Endothelial cell of umbilical vein (primary cell): ENCODE results near the gene LPCAT3. TPM values are rescaled to one million over a fixed set of nuclear protein-coding genes. Genes with fewer than 3 reads are reported as not detected.

Experiments
- BruUV-seq: library from RNA; stranded (reverse); fragments of 400-500 nt; replicated peaks from 2 replicates; lab custom pipeline; 2021; lab: Mats Ljungman, UMichigan
- CTCF ChIA-PET: fragments of 300-600, 350-600 bp; sonication (Branson Sonifier 250); formaldehyde crosslinking; loops from one replicate; lab custom pipeline; 2021; ENCODE audit warnings: antibody characterized with exemption, inconsistent platforms; lab: Charles Lee
- POLR2A ChIA-PET: fragments of 300-600, 350-600 bp; sonication (Branson Sonifier 250); formaldehyde crosslinking; loops from one replicate; lab custom pipeline; 2021; ENCODE audit warnings: antibody characterized with exemption, inconsistent platforms; lab: Charles Lee
- DNase-seq: peaks from one replicate; pipeline ENCODE4 v3.0.0-alpha.2; 2011; ENCODE audit warnings: low read depth, low spot score
- FAIRE-seq: peaks from 2 replicates; lab custom pipeline; 2011; peaks lifted over from hg19 to GRCh38; lab: Jason Lieb, UNC
- H2AFZ ChIP-seq: 2 replicates; pipeline ENCODE4 v1.6.0; 2012; ENCODE audit warnings: low read depth, low read length, control low read depth, inconsistent platforms
- H3K27ac ChIP-seq: 2 replicates; pipeline ENCODE4 v1.5.1; 2011; ENCODE audit warnings: low read depth, mild to moderate bottlenecking, control low read depth, low read length, moderate library complexity; ENCODE audit not compliant: insufficient read depth
- H3K27me3 ChIP-seq, 2 experiments: 2 replicates each; pipeline versions ENCODE4 v1.6.0 to v1.6.1; 2011; ENCODE audit warnings: low read length in 2 of 2, mixed read lengths in 1 of 2; ENCODE audit not compliant: control insufficient read depth in 2 of 2, insufficient read depth in 2 of 2
- H3K36me3 ChIP-seq, 2 experiments: 2 replicates in 1 of 2; 3 replicates in 1 of 2; pipeline ENCODE4 v1.5.1; 2011; ENCODE audit warnings: low read length in 2 of 2, mild to moderate bottlenecking in 1 of 2, moderate library complexity in 1 of 2; ENCODE audit not compliant: control insufficient read depth in 2 of 2, insufficient read depth in 2 of 2; ENCODE audit errors: extremely low read depth in 1 of 2
- H3K4me1 ChIP-seq: 3 replicates; pipeline ENCODE4 v1.5.1; 2011; ENCODE audit warnings: mild to moderate bottlenecking, low read length; ENCODE audit not compliant: control insufficient read depth, insufficient read depth; ENCODE audit errors: extremely low read depth
- H3K4me2 ChIP-seq: 2 replicates; pipeline ENCODE4 v1.6.1; 2011; ENCODE audit warnings: low read length, control low read depth, mixed read lengths; ENCODE audit not compliant: insufficient read depth
- H3K4me3 ChIP-seq, 3 experiments: fragments of 200-600 bp in 1 of 3; sonication (generic), shearing (Covaris generic) in 1 of 3; replicated peaks in 1 of 3; 2 replicates each; pipeline ENCODE4 v1.5.1; 2011 to 2016; ENCODE audit warnings: control low read depth in 3 of 3, low read length in 3 of 3, mild to moderate bottlenecking in 2 of 3, inconsistent platforms in 1 of 3, low read depth in 1 of 3, moderate library complexity in 1 of 3; ENCODE audit not compliant: insufficient read depth in 1 of 3
- H3K79me2 ChIP-seq: 2 replicates; pipeline ENCODE4 v1.6.0; 2012; ENCODE audit warnings: low read length, inconsistent platforms; ENCODE audit not compliant: control insufficient read depth, insufficient read depth
- H3K9ac ChIP-seq: replicated peaks from 2 replicates; pipeline ENCODE3; 2011; ENCODE audit warnings: low read length, control low read depth; ENCODE audit not compliant: insufficient read depth; ENCODE audit errors: extremely low read depth
- H3K9me1 ChIP-seq: replicated peaks from 3 replicates; pipeline ENCODE4 v1.6.0; 2011; ENCODE audit warnings: mild to moderate bottlenecking, low read length; ENCODE audit not compliant: control insufficient read depth, insufficient read depth; ENCODE audit errors: extremely low read depth
- H3K9me3 ChIP-seq: replicated peaks from 2 replicates; pipeline ENCODE4 v1.5.1; 2012; ENCODE audit warnings: low read length, inconsistent platforms; ENCODE audit not compliant: control insufficient read depth, insufficient read depth
- H4K20me1 ChIP-seq: replicated peaks from 2 replicates; pipeline ENCODE3; 2011; ENCODE audit warnings: mild to moderate bottlenecking, low read length; ENCODE audit not compliant: control insufficient read depth, insufficient read depth; ENCODE audit errors: extremely low read depth
- CTCF ChIP-seq, 2 donors: IDR thresholded peaks; 1 replicate in 1 of 2; 2 replicates in 1 of 2; pipeline ENCODE4 v1.5.1; 2011; ENCODE audit warnings: low read length in 2 of 2, mild to moderate bottlenecking in 2 of 2, moderate library complexity in 2 of 2, control low read depth in 1 of 2, inconsistent platforms in 1 of 2, low read depth in 1 of 2; ENCODE audit not compliant: insufficient read depth in 1 of 2; ENCODE audit errors: extremely low read depth in 1 of 2
- EZH2 ChIP-seq: IDR thresholded peaks from 2 replicates; pipeline ENCODE4 v1.6.1; 2012; ENCODE audit warnings: borderline replicate concordance, low read depth, mild to moderate bottlenecking, moderate library complexity, low read length, inconsistent platforms; ENCODE audit not compliant: severe bottlenecking
- FOS ChIP-seq: IDR thresholded peaks from 2 replicates; pipeline ENCODE4 v1.6.1; 2011; ENCODE audit warnings: mild to moderate bottlenecking, low read length, moderate library complexity, borderline replicate concordance; ENCODE audit not compliant: insufficient read depth
- GATA2 ChIP-seq: IDR thresholded peaks from 2 replicates; pipeline ENCODE4 v1.7.0; 2011; ENCODE audit warnings: low read depth, mild to moderate bottlenecking, moderate library complexity, mixed read lengths, low read length; ENCODE audit not compliant: insufficient read length, insufficient read depth
- JUN ChIP-seq: IDR thresholded peaks from 2 replicates; pipeline ENCODE4 v1.6.1; 2011; ENCODE audit warnings: borderline replicate concordance, low read depth; ENCODE audit not compliant: insufficient read length, insufficient read depth
- MYC ChIP-seq: IDR thresholded peaks from one replicate; pipeline ENCODE4 v1.6.1; 2011; ENCODE audit warnings: mild to moderate bottlenecking, low read depth, low read length
- POLR2A ChIP-seq: IDR thresholded peaks from 2 replicates; pipeline ENCODE4 v1.6.1; 2012; ENCODE audit warnings: low read depth, mild to moderate bottlenecking, control low read depth, low read length
- dilution Hi-C: fragments of 300-500 bp; cut with MboI; formaldehyde crosslinking; loops from one replicate; pipeline ENCODE4 v1.15.0; 2019; ENCODE audit warnings: low sequenced_read_pairs; ENCODE audit not compliant: extremely low pct_ligation_motif_present
- intact Hi-C: fragments of 100-400 bp; cut with micrococcal nuclease; formaldehyde crosslinking; loops from one replicate; pipeline ENCODE4 v1.10.0; 2022
- polyA plus RNA-seq, 4 experiments: library from polyadenylated mRNA; depleted of rRNA in 3 of 4; stranded (reverse) in 3 of 4; unstranded in 1 of 4; fragments of >200 nt; gene quantifications; 2 replicates each; pipeline versions ENCODE4 v1.2.1 to v1.2.3, GENCODE V29; 2011 to 2012; ENCODE audit warnings: missing spikeins in 1 of 4
- total RNA-seq: library from RNA; stranded (reverse); gene quantifications from 2 replicates; pipeline ENCODE4 v1.2.3, GENCODE V29; 2021
- TF ChIP-seq, protein P1 (sequence below): IDR thresholded peaks from 2 replicates; pipeline ENCODE4 v1.6.1; 2011; ENCODE audit not compliant: insufficient read depth, insufficient read length

LPCAT3 gene
- total and polyA plus RNA-seq, 2 donors (not counting 3 experiments of a cell fraction or from before 2014, with no cell fraction given) = 29.5 to 36.0 TPM

DNA sequence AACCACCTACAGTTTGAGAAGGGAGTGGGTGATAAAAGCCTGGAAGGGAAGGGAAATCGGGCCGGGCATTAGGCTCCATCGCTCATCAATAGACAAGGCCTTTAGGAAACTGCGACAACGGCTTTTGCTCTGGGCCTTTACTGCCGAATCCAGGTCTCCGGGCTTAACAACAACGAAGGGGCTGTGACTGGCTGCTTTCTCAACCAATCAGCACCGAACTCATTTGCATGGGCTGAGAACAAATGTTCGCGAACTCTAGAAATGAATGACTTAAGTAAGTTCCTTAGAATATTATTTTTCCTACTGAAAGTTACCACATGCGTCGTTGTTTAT, 74.9 kb downstream of the LPCAT3 start:
- H3K27ac ChIP-seq = peak overlapping the region; percentile 57
- peaks cover 16% of the 10 kb centered on the region for H3K4me1 ChIP-seq
- no peak for TF ChIP-seq POLR2A
- peak; percentile 95 for FAIRE-seq
- BruUV-seq = no TSS peak
- intact Hi-C loops = loop anchor here (1.0 kb wide), 1 partner anchor 74 kb away; no protein-coding TSS in a partner anchor
- H3K9ac ChIP-seq = peak overlapping the region; percentile 74
- no peaks in the 10 kb centered on the region for H3K27me3 ChIP-seq
- H3K4me2 ChIP-seq = peak overlapping the region; percentile 73
- H4K20me1 ChIP-seq = no peaks in the 10 kb centered on the region
- H3K4me3 ChIP-seq = peak overlapping the region in 1 of 3 experiments; percentile 5
- CTCF ChIA-PET = interaction anchor here (1.1 to 6.0 kb wide), 12 partner anchors 9 to 694 kb away, joined by 3 to 124 read pairs (median 18); partner anchors contain the start of genes ATN1, C1R, C1RL and SPSB2
- dilution Hi-C loops = no loop called here
- H3K9me1 ChIP-seq = no peaks in the 10 kb centered on the region
- no peaks in the 10 kb centered on the region for H3K79me2 ChIP-seq
- H3K36me3 ChIP-seq = peaks cover 0 to 16% of the 10 kb centered on the region in 2 experiments
- POLR2A ChIA-PET = interaction anchor here (0.6 to 2.5 kb wide), 17 partner anchors 9 to 994 kb away, joined by 3 to 24 read pairs (median 5); partner anchors contain the start of genes C1RL, LPCAT3, PTMS and SPSB2
- H2AFZ ChIP-seq = no peak overlapping the region
- H3K9me3 ChIP-seq = no peaks in the 10 kb centered on the region
- DNase-seq = no peak

DNA sequence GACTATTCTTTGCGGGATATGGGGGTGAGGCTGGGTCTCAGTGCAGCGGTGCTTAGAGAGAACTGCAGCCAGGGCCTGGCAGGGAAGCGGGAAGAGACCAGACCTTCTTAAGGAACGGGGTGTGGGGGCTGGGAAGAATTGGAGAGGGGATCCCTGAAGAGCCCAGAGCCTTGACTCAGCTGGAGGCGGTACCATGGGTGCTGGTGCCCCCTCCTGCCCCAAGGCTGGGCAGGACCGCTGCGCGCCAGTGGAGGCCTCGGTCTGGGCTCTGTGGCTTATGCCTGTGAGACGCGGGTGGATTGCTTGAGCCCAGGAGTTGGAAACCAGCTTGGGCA, 76.0 kb downstream of the LPCAT3 start:
- Histone ChIP-seq H3K4me3 (no peak overlapping the region), H3K27me3 (no peaks in the 10 kb centered on the region), H3K9me1 (no peaks in the 10 kb centered on the region), H3K79me2 (no peaks in the 10 kb centered on the region), H3K9ac (no peak overlapping the region), H3K36me3 (peaks cover 0 to 16% of the 10 kb centered on the region in 2 experiments), H4K20me1 (no peaks in the 10 kb centered on the region), H3K4me2 (no peak overlapping the region), H3K4me1 (peaks cover 18% of the 10 kb centered on the region), H2AFZ (no peak overlapping the region), H3K27ac (no peak overlapping the region), H3K9me3 (no peaks in the 10 kb centered on the region)
- DNase-seq = no peak
- no TSS peak for BruUV-seq
- dilution Hi-C loops = no loop called here
- ChIA-PET POLR2A (no interaction called here), CTCF (interaction anchor here (1.0 to 3.4 kb wide), 3 partner anchors 17 to 73 kb away, joined by 5 to 38 read pairs (median 18); partner anchors contain the start of gene SPSB2)
- intact Hi-C loops = no loop called here
- no peak for FAIRE-seq
- no peak for TF ChIP-seq MYC
- no peak for TF ChIP-seq EZH2
- no peak for TF ChIP-seq POLR2A
- TF ChIP-seq GATA2 = no peak
- TF ChIP-seq CTCF (IDR thresholded peaks at IDR 0.05; ENCODE audit: extremely low read depth in 1 of 2, insufficient read depth in 1 of 2, low read depth in 1 of 2, low read length in 2 of 2) = no peak
- TF ChIP-seq, protein P1, sequence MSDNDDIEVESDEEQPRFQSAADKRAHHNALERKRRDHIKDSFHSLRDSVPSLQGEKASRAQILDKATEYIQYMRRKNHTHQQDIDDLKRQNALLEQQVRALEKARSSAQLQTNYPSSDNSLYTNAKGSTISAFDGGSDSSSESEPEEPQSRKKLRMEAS = no peak
- no peak for TF ChIP-seq FOS
- TF ChIP-seq JUN = no peak
